Lower lobe of right lung (tissue), 2 donors: Measurements from ENCODE around the gene FAM135A. TPM values are rescaled to one million over a fixed set of nuclear protein-coding genes. Genes with fewer than 3 reads are reported as not detected.
A peak's percentile ranks its signal among the peaks of the same experiment; 100 is the strongest.

ENCODE experiments used
- ATAC-seq, 2 donors: fragments of 200-7000 bp; cut with Tn5 transposase; one replicate each; pipeline ENCODE4 v1.9.1; 2020 to 2022; ENCODE audit warnings: mild to moderate bottlenecking in 2 of 2, moderate library complexity in 2 of 2
- DNase-seq: peaks from one replicate; pipeline ENCODE4 v3.0.0-alpha.2; 2020
- H3K27ac ChIP-seq: fragments of 200-600 bp; one replicate; pipeline ENCODE4 v1.8.0; 2022
- H3K27me3 ChIP-seq: fragments of 200-600 bp; one replicate; pipeline ENCODE4 v1.8.0; 2022; ENCODE audit warnings: low read depth
- H3K36me3 ChIP-seq: fragments of 200-600 bp; one replicate; pipeline ENCODE4 v1.8.0; 2022; ENCODE audit warnings: mild to moderate bottlenecking
- H3K4me1 ChIP-seq: fragments of 200-600 bp; one replicate; pipeline ENCODE4 v1.8.0; 2022
- H3K4me3 ChIP-seq: fragments of 200-600 bp; one replicate; pipeline ENCODE4 v1.8.0; 2022; ENCODE audit warnings: mild to moderate bottlenecking
- H3K9me3 ChIP-seq: fragments of 200-600 bp; one replicate; pipeline ENCODE4 v1.8.0; 2022
- CTCF ChIP-seq: fragments of 200-600 bp; IDR thresholded peaks from one replicate; pipeline ENCODE4 v1.8.0; 2022; ENCODE audit warnings: antibody characterized with exemption, mild to moderate bottlenecking
- intact Hi-C: fragments of 100-400 bp; cut with DNase I; formaldehyde crosslinking; loops from one replicate; pipeline ENCODE4 v1.11.0; 2022
- total RNA-seq: library from RNA; stranded (reverse); fragmentation: NEBNext Ultra II Directional; extraction: Animal tissue kit (Norgen Biotek cat#: 25700); gene quantifications from one replicate; pipeline ENCODE4 v1.2.1, GENCODE V29; 2021
- donor health status: DM: no; HTN: yes; CAD: no; lungs with severe emphysema.

Gene FAM135A
- total RNA-seq, 1 donor from 2014 or later = 20.3 TPM

- intact Hi-C loops = no loop called here
- no peak for TF ChIP-seq CTCF
- Histone ChIP-seq H3K27me3 (no peaks in the 10 kb centered on the region), H3K27ac (peak overlapping the region; percentile 74), H3K9me3 (no peaks in the 10 kb centered on the region), H3K36me3 (no peaks in the 10 kb centered on the region), H3K4me3 (no peak overlapping the region), H3K4me1 (peaks cover 11% of the 10 kb centered on the region)
- ATAC-seq = peak; percentile 95
- peak; percentile 55 for DNase-seq
These were observed 14.3 kb upstream of the FAM135A start for GRCh38 chr6:70398783-70399728.

GRCh38 chr6:70404658-70405057, 8.7 kb upstream of the FAM135A start:
- TF ChIP-seq CTCF = no peak
- H3K4me1 ChIP-seq = no peaks in the 10 kb centered on the region
- no peak overlapping the region for H3K27ac ChIP-seq
- DNase-seq = no peak
- H3K4me3 ChIP-seq = no peak overlapping the region
- no peak for ATAC-seq
- H3K36me3 ChIP-seq = no peaks in the 10 kb centered on the region
- H3K27me3 ChIP-seq = no peaks in the 10 kb centered on the region
- H3K9me3 ChIP-seq = no peaks in the 10 kb centered on the region
- intact Hi-C loops = no loop called here

GRCh38 chr6:70409216-70409615, 4.1 kb upstream of the FAM135A start:
- ATAC-seq (no peak), DNase-seq (no peak)
- TF ChIP-seq CTCF = no peak
- peaks cover 8% of the 10 kb centered on the region for H3K4me1 ChIP-seq
- H3K27me3 ChIP-seq = no peaks in the 10 kb centered on the region
- H3K9me3 ChIP-seq = no peaks in the 10 kb centered on the region
- no peak overlapping the region for H3K4me3 ChIP-seq
- intact Hi-C loops = no loop called here
- no peak overlapping the region for H3K27ac ChIP-seq
- no peaks in the 10 kb centered on the region for H3K36me3 ChIP-seq

GRCh38 chr6:70411542-70412251, 1.6 kb upstream of the FAM135A start:
- no peak overlapping the region for H3K27ac ChIP-seq
- H3K27me3 ChIP-seq = no peaks in the 10 kb centered on the region
- H3K4me3 ChIP-seq = no peak overlapping the region
- DNase-seq (no peak), ATAC-seq (no peak)
- H3K9me3 ChIP-seq = no peaks in the 10 kb centered on the region
- peaks cover 19% of the 10 kb centered on the region for H3K4me1 ChIP-seq
- intact Hi-C loops = no loop called here
- no peak for TF ChIP-seq CTCF
- H3K36me3 ChIP-seq = no peaks in the 10 kb centered on the region

GRCh38 chr6:70412252-70413113, 825 bp upstream of the FAM135A start:
- peak overlapping the region; percentile 95 for H3K4me3 ChIP-seq
- intact Hi-C loops = no loop called here
- peaks cover 19% of the 10 kb centered on the region for H3K4me1 ChIP-seq
- ATAC-seq (peak; percentile 36 to 41), DNase-seq (no peak)
- H3K36me3 ChIP-seq = peaks cover 3% of the 10 kb centered on the region
- TF ChIP-seq CTCF = no peak
- H3K27ac ChIP-seq = peak overlapping the region; percentile 83
- no peaks in the 10 kb centered on the region for H3K27me3 ChIP-seq
- no peaks in the 10 kb centered on the region for H3K9me3 ChIP-seq
